ENCODE results near the gene KLF15.

Gene KLF15

DNA sequence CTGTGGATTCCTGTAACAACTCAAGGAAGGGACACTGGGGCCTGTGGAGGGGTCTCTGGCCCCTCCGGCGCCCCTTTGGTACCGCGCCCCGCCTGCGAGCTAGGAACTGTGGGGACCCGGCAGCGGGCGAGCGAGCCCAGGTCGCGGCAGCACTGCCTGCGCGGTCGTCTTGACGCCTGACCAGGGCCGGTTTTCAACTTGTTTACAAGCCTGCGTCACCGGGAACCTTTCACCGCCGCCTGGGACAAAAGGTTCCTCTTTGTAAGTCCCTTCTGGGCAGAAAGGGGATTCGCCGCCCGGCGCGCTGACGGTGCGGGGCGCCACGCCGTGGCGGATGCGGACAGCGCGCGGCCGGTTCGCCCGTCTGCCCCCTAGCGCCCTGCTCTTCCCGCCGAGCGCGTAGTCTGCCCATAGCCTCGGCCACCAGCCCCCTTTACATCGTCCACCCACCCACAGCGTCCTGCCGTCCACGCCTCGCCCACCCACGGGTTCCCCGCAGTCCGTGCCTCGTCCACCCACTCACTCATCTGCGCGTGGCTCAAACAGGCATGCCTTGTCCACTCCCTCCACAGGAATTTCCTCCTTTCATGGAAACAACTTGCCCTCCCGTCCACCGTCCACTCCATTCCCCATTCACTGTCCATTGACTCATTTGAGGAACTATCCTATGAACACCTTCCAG is 32.0 kb upstream of the KLF15 start:
- DNase-seq (ENCODE audit: low read depth) = peak; percentile 46

- DNase-seq (ENCODE audit: low read depth) = no peak
These were observed 24.8 kb upstream of the KLF15 start for GRCh38 chr3:126381966-126382365.

DNA sequence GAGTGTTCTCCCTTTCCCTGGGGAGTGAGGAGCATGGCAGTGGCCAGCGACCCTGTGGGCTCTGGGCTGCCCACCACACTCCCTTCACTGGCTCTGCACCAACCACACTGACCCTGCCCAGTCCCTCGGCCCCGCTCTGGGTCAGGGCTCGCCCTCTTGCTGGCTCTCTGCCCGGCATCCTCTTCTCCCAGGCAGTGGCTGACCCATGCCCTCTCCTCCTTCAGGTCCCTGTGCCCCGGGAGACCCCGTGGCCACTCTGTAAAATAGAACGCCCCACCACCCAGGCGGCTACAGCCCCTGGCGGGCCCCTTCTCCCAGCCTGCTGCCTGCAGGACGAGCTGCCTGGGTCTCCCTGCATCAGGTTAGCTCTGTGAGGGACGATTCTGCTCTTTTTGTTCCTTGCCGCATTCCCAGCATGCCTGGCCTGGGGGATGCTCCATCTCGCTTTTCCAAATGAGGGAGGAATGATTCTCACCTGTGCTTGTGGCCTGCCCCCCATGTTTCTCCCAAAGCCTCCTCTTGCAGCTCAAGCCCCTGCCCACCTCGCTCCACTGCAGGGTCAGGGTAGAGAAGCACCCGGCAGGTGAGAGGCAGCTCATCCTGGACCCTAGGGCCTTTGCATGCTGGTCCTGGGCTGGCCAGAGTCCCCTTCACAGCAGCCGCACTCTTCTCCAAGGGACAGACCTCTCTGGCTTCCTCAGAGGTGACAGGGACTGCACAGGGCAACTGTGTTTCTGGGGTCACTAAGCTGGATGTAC is 23.0 kb upstream of the KLF15 start:
- DNase-seq (ENCODE audit: low read depth) = no peak

DNA sequence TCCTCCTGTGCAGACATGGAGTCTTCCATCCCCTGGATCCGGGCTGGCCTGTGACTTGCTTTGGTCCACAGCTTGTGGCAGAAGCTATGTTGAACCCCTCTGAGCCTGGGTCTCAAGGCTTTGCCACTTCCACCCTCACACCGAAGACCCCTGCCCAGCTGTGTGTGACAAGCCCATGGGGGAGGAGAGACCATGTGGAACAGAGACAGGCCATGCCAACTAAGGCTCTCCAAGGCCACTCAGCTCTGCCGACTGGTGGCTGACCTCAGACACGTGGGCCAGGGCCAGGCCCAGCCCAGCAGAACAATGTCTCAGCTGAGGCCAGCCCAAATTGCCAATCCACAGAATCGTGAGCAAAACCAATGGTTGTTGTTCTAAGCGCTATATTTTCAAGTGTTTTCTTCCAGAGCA is 21.1 kb upstream of the KLF15 start:
- DNase-seq (ENCODE audit: low read depth) = no peak

- no peak for DNase-seq (ENCODE audit: low read depth)
These were observed 20.0 kb upstream of the KLF15 start for GRCh38 chr3:126377211-126377610.

GRCh38 chr3:126376444-126376843 is 19.2 kb upstream of the KLF15 start:
- no peak for DNase-seq (ENCODE audit: low read depth)

DNA sequence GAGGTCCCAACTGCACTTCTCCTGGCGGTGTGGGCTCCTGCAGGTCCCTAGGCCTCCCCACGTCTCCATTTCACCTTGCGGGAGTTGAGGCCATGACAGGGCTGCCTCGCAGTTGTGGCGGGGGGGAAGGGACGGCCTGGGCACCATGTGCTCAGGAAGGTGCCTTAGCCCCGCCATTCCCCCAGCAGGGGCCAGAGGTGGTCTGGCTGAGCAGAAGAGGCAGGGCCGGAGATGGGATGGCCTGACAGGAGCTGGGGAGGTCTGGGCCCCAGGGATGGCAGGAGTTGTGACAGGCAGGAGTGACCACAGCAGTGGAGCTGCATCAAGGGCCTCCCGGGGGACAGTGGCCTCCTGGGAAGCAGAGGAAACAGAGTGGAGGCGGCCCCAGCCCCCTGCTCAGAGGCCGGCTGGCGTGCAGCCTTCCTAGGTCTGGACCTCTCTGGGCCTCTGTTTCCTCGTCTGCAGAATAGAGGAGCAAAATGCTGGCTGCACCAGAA is 18.7 kb upstream of the KLF15 start:
- DNase-seq (ENCODE audit: low read depth) = no peak

DNA sequence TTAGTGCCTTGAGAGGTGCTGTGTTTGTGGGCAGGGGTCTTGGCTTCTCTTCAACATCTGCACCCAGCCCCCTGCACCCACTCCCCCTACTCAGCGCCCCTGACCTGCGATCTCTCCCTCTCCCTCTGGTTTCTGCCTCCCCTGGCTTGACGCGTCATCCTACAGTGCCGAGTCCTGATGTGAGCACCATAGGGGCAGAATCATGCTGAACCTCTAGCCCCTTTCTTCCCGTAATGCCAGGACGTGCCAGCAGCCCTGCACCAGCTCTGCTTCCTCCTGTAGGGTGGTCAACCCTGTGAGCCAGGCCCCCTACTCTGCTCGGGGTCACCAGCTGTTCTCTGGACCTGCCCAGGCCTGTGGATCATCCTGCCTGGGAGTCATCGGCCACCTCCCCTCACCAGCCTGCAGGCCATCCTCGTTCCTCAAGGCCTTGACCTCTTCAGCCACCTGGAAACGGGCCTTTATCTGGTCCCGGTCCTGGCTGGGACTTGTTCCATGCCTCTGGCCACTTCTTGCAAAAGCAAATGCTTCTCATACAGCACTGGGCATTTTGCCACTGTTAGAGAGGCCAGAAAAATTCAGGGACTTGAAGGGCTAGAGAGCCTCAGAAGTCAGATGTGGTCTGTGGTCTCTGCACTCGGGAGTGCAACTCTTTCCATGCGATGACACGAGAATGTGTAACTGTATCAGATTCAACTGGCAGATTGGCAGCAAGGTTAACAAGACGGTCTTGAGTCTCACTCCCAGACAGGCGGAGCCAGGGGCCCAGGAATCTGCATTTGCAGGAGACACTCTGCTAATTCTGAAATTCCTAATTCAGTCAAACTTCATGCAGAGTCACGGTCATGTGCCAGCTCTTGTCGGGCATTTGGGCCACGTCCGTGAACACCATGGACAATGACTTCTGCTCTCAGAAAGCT is 16.7 kb upstream of the KLF15 start:
- DNase-seq (ENCODE audit: low read depth) = no peak

DNA sequence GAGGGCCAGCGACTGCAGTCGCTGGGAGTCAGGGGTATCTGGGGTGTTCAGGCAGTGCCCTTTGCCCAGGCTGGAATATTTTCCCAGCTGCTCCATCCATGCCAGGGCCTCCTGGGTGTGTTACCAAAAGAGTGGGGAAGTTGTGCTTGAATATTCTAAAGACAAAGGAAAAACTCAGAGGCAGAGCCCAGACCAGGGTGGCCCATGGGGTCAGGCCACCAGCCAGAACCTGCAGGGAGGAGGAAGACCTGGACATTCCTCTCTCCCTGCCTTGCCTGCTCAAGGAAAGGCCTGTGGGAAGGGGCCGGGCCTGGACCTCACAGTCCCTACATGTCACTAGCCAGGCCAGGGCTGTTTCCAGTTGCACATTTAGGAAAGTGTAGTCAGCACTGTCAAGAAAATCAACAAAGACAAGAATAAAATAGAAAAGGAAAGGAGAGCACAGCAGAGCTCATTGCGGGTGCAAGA is 16.0 kb upstream of the KLF15 start:
- DNase-seq (ENCODE audit: low read depth) = no peak

DNA sequence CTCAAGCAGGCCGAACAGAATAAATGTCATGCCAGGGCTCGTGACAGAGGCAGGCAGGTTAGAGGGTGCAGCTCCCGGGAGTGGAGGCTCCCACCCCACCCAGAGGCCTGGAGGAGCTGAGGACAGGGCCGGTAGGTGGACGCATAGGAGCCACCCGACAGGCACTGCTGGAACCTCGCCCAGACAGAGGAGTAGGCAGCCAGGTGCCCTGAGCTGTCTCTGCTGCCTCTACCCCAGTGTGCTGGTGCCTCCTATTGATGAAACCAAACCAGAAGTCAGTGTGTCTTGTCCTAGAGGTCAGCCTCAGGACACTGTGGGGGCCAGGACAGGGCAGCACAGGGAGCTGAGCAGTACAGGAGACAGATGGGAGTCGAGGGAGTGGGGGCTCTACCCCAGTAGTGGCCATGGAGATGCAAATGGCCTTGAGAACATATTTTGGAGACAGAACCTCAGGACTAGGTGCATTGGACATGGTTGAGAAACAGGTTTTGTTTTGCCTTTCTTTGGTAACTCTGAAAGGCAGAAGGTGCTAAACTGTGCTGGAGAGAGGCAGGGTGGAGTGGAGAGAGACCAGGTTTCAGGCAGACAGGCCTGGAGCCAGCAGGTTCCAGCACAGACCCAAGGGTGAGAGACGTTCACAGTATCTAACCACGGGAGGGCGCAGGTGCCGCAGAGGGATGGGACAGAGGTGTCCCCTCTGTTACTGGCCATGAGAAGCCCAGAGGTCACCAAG is 15.4 kb upstream of the KLF15 start:
- no peak for DNase-seq (ENCODE audit: low read depth)

DNA sequence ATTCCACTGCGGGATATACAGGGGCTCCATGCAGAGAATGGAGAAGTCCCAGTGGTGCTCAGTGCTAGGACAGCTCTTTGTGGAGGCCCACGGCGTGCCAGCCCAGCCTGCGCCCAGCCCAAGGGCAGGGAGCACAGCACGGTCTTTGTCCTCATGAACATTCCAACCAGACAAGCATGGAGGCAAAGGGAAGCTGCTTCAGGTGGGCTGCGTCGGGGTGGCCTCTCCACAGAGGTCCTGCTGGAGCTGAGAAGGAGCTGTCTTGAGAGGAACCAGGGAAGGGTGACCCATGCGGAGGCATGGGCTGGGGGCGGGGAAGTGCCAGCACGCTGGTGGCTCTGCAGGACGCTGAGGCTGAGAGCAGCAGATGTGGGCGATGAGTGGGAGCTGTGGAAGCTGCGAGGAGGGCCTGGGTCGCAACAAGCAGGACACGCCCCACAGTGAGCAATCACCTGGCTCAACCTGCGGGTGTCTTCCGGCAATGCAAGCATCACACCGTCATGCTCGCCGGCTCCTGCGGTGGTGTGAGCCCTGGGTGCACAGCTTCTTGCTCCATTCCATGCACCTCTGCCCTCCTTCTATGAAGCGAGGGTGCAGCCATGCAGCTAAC is 14.0 kb upstream of the KLF15 start:
- no peak for DNase-seq (ENCODE audit: low read depth)

GRCh38 chr3:126370606-126371005 is 13.4 kb upstream of the KLF15 start:
- DNase-seq (ENCODE audit: low read depth) = no peak

DNA sequence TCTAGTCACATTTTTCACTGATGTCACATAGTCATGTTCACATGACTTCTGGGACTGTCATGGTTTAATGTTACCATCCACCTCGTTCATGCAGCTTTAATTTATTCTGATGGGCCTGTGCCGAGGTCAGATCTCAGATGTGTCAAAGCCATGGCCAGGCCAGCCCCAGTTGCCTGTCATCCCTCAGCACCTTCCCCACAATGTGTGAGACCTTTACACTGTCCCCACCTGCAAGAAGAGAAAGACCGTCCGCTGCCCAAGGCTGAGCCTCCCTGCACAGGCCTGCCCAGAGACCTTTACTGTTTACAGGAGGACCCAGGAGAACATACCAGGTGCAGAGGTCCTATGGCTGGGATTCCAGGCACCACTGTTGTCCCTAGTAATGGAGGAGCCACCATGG is 12.8 kb upstream of the KLF15 start:
- no peak for DNase-seq (ENCODE audit: low read depth)

GRCh38 chr3:126369490-126369889 is 12.3 kb upstream of the KLF15 start:
- DNase-seq (ENCODE audit: low read depth) = no peak

DNA sequence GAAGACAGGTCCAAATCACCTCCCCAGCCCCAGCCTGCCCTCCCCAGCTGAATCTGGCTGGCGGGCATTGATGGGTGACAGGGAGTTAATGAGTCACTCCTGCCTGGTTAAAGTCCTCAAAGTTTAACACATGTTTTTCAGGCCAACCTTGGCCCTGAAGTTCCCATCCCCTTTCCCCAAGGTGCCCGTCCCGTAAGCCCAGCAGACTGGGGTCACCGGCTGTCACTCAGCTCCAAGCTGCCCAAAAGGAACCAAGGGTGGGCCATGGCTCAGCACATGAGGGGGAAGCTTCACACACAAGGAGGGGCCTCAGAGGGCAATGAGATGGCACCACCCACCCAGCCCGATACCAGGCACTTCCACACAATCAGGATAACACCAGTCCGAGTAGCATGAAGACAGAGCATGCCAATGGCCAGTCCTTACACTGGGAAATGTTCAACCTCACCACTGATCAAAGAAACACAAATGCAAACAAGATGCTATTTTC is 10.2 kb upstream of the KLF15 start:
- no peak for DNase-seq (ENCODE audit: low read depth)

GRCh38 chr3:126365351-126366277 is 8.4 kb upstream of the KLF15 start:
- DNase-seq (ENCODE audit: low read depth) = no peak

- no peak for DNase-seq (ENCODE audit: low read depth)
These were observed 7.6 kb upstream of the KLF15 start for GRCh38 chr3:126364731-126365301.

- no peak for DNase-seq (ENCODE audit: low read depth)
These were observed 7.0 kb upstream of the KLF15 start for GRCh38 chr3:126364130-126364695.

GRCh38 chr3:126361211-126361610 is 4.0 kb upstream of the KLF15 start:
- no peak for DNase-seq (ENCODE audit: low read depth)
